Gastroesophageal sphincter (tissue), 3 donors: ENCODE results near the gene SPRR2E.

ENCODE experiments used
- EP300 ChIP-seq: sonication (generic); formaldehyde crosslinking; IDR thresholded peaks from one replicate; pipeline ENCODE4 v1.6.1; 2017; ENCODE audit warnings: antibody characterized with exemption, mild to moderate bottlenecking
- POLR2A ChIP-seq, 2 donors: fragments of 450-650 bp; IDR thresholded peaks; one replicate each; pipeline ENCODE4 v1.6.1; 2017; ENCODE audit warnings: antibody characterized with exemption in 2 of 2, mild to moderate bottlenecking in 2 of 2, moderate library complexity in 1 of 2
- POLR2AphosphoS5 ChIP-seq: sonication (generic); formaldehyde crosslinking; IDR thresholded peaks from one replicate; pipeline ENCODE4 v1.6.1; 2017; ENCODE audit warnings: antibody characterized with exemption
- TF ChIP-seq, protein P1 (sequence below), 4 experiments: fragments of 200-600 bp in 2 of 4; fragments of 450-650 bp in 2 of 4; sonication (generic) in 1 of 4; IDR thresholded peaks; one replicate each; pipeline ENCODE4 v1.5.1; 2017 to 2019; ENCODE audit warnings: antibody characterized with exemption in 4 of 4, mild to moderate bottlenecking in 2 of 4, moderate library complexity in 2 of 4

GRCh38 chr1:153100245-153100644 lies 5.9 kb upstream of the SPRR2E start:
- TF ChIP-seq, protein P1, sequence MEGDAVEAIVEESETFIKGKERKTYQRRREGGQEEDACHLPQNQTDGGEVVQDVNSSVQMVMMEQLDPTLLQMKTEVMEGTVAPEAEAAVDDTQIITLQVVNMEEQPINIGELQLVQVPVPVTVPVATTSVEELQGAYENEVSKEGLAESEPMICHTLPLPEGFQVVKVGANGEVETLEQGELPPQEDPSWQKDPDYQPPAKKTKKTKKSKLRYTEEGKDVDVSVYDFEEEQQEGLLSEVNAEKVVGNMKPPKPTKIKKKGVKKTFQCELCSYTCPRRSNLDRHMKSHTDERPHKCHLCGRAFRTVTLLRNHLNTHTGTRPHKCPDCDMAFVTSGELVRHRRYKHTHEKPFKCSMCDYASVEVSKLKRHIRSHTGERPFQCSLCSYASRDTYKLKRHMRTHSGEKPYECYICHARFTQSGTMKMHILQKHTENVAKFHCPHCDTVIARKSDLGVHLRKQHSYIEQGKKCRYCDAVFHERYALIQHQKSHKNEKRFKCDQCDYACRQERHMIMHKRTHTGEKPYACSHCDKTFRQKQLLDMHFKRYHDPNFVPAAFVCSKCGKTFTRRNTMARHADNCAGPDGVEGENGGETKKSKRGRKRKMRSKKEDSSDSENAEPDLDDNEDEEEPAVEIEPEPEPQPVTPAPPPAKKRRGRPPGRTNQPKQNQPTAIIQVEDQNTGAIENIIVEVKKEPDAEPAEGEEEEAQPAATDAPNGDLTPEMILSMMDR (IDR thresholded peaks at IDR 0.05) = no peak
- no peak for TF ChIP-seq POLR2A (IDR thresholded peaks at IDR 0.05)
- no peak for TF ChIP-seq EP300
- no peak for TF ChIP-seq POLR2AphosphoS5
